HepG2 (cell line): Measurements from ENCODE around the gene S100A5. TPM values are rescaled to one million over a fixed set of nuclear protein-coding genes. Genes with fewer than 3 reads are reported as not detected.

Source experiments
- ATAC-seq: fragments of 200-7000 bp; cut with Tn5 transposase; 3 replicates; pipeline ENCODE4 v1.9.1; 2020; ENCODE audit warnings: mild to moderate bottlenecking, moderate library complexity
- BruUV-seq: library from RNA; stranded (reverse); fragments of 400-500 nt; replicated peaks from 2 replicates; lab custom pipeline; 2021; lab: Mats Ljungman, UMichigan
- CTCF ChIA-PET: fragments of 300-600 bp; formaldehyde crosslinking; extraction: SDS; loops from one replicate; lab custom pipeline; 2021; ENCODE audit warnings: low total read pairs, inconsistent platforms, low intra/inter-chr PET ratio; lab: Yijun Ruan, JAX
- POLR2A ChIA-PET: fragments of 350-600 bp; sonication (Branson Sonifier 250); formaldehyde crosslinking; loops from one replicate; lab custom pipeline; 2020; ENCODE audit warnings: antibody characterized with exemption, inconsistent platforms; lab: Yijun Ruan, JAX
- DNase-seq: peaks from one replicate; pipeline ENCODE4 v3.0.0-alpha.2; 2015; ENCODE audit warnings: low spot score
- FAIRE-seq: peaks from 3 replicates; lab custom pipeline; 2011; peaks lifted over from hg19 to GRCh38; lab: Jason Lieb, UNC
- H2AFZ ChIP-seq: one replicate; pipeline ENCODE4 v1.6.1; 2011; ENCODE audit warnings: low read length, inconsistent platforms
- H3K27ac ChIP-seq: fragments of 300-600 bp; 3 replicates; pipeline ENCODE4 v1.8.0; 2011; ENCODE audit warnings: mixed run types, mild to moderate bottlenecking, mixed read lengths, low read length, inconsistent platforms; ENCODE audit not compliant: insufficient read depth; ENCODE audit errors: extremely low read length
- H3K27me3 ChIP-seq, 2 experiments: fragments of 200-600 bp in 1 of 2; 2 replicates in 1 of 2; 3 replicates in 1 of 2; pipeline versions ENCODE4 v1.6.0 to v1.8.0; 2011; ENCODE audit warnings: low read length in 2 of 2, mild to moderate bottlenecking in 2 of 2, moderate library complexity in 2 of 2, inconsistent platforms in 1 of 2; ENCODE audit not compliant: insufficient read depth in 2 of 2, control insufficient read depth in 1 of 2
- H3K36me3 ChIP-seq, 2 experiments: fragments of 200-600 bp in 1 of 2; replicated peaks in 1 of 2; 2 replicates in 1 of 2; 3 replicates in 1 of 2; pipeline versions ENCODE4 v1.5.1 to v1.8.0; 2011; ENCODE audit warnings: low read length in 2 of 2, inconsistent platforms in 1 of 2; ENCODE audit not compliant: insufficient read depth in 2 of 2, control insufficient read depth in 1 of 2
- H3K4me1 ChIP-seq: 2 replicates; pipeline ENCODE4 v1.5.1; 2012; ENCODE audit warnings: low read length, inconsistent platforms; ENCODE audit not compliant: insufficient read depth
- H3K4me2 ChIP-seq: 2 replicates; pipeline ENCODE4 v1.6.0; 2011; ENCODE audit warnings: low read depth, low read length, inconsistent platforms
- H3K4me3 ChIP-seq, 3 experiments: fragments of 200-600 bp in 1 of 3; sonication (generic), shearing (Covaris generic) in 1 of 3; replicated peaks in 1 of 3; 2 replicates each; pipeline ENCODE4 v1.5.1; 2011 to 2016; ENCODE audit warnings: low read length in 3 of 3, inconsistent platforms in 2 of 3, low read depth in 2 of 3, mild to moderate bottlenecking in 2 of 3, control low read depth in 1 of 3, mixed read lengths in 1 of 3; ENCODE audit not compliant: insufficient read depth in 1 of 3
- H3K79me2 ChIP-seq: one replicate; pipeline ENCODE4 v1.6.1; 2011; ENCODE audit warnings: low read length, inconsistent platforms; ENCODE audit not compliant: insufficient read depth
- H3K9ac ChIP-seq: 2 replicates; pipeline ENCODE4 v1.6.0; 2011; ENCODE audit warnings: mild to moderate bottlenecking, low read depth, low read length, inconsistent platforms; ENCODE audit not compliant: insufficient read depth
- H3K9me3 ChIP-seq: 2 replicates; pipeline ENCODE4 v1.5.1; 2012; ENCODE audit warnings: mild to moderate bottlenecking, low read length
- H4K20me1 ChIP-seq: 2 replicates; pipeline ENCODE4 v1.6.0; 2011; ENCODE audit warnings: inconsistent platforms, mild to moderate bottlenecking, low read length, moderate library complexity; ENCODE audit not compliant: insufficient read depth
- ELF3 ChIP-seq: IDR thresholded peaks from 2 replicates; pipeline ENCODE4 v1.6.1; 2016; ENCODE audit warnings: missing genetic modification reagents, missing compliant biosample characterization
- ERF ChIP-seq: IDR thresholded peaks from 2 replicates; pipeline ENCODE4 v1.6.1; 2018; ENCODE audit warnings: missing biosample characterization, missing genetic modification reagents
- ETS1 ChIP-seq: sonication (generic); formaldehyde crosslinking; IDR thresholded peaks from 2 replicates; pipeline ENCODE4 v1.4.0; 2020; ENCODE audit warnings: missing genetic modification reagents
- JUN ChIP-seq: sonication (generic); formaldehyde crosslinking; IDR thresholded peaks from 2 replicates; pipeline ENCODE4 v1.4.0; 2020; ENCODE audit warnings: mild to moderate bottlenecking, missing genetic modification reagents
- KDM1A ChIP-seq: IDR thresholded peaks from 2 replicates; pipeline ENCODE4 v1.6.1; 2016; ENCODE audit warnings: missing compliant biosample characterization
- KDM2A ChIP-seq: sonication (generic); formaldehyde crosslinking; IDR thresholded peaks from 2 replicates; pipeline ENCODE4 v1.4.0; 2020; ENCODE audit warnings: low read depth, missing genetic modification reagents, borderline replicate concordance
- TMF1 ChIP-seq: sonication (generic); formaldehyde crosslinking; IDR thresholded peaks from 2 replicates; pipeline ENCODE4 v1.8.1; 2022; ENCODE audit warnings: low read depth, missing genetic modification reagents
- ZBTB14 ChIP-seq: sonication (generic); formaldehyde crosslinking; IDR thresholded peaks from 2 replicates; pipeline ENCODE4 v1.4.0; 2020; ENCODE audit warnings: missing genetic modification reagents
- ZBTB38 ChIP-seq: sonication (generic); formaldehyde crosslinking; IDR thresholded peaks from 2 replicates; pipeline ENCODE4 v1.5.1; 2020; ENCODE audit warnings: mild to moderate bottlenecking, missing genetic modification reagents
- ZMYM3 ChIP-seq: sonication (generic); formaldehyde crosslinking; IDR thresholded peaks from 2 replicates; pipeline ENCODE4 v1.5.1; 2020; ENCODE audit warnings: mild to moderate bottlenecking, missing genetic modification reagents
- ZNF205 ChIP-seq: IDR thresholded peaks from 2 replicates; pipeline ENCODE4 v1.6.1; 2018; ENCODE audit warnings: missing biosample characterization, missing genetic modification reagents
- ZNF547 ChIP-seq: sonication (generic); formaldehyde crosslinking; IDR thresholded peaks from 2 replicates; pipeline ENCODE4 v1.5.1; 2020; ENCODE audit warnings: mild to moderate bottlenecking, missing genetic modification reagents
- ZNF629 ChIP-seq: sonication (generic); formaldehyde crosslinking; conservative IDR thresholded peaks from 2 replicates; pipeline ENCODE4 v1.5.0; 2020; ENCODE audit warnings: missing genetic modification reagents
- WGBS: methylation state at CpG from one replicate; pipeline ENCODE4 v1.1.6; 2017; ENCODE audit warnings: low lambda C conversion rate; 5-methylcytosine and 5-hydroxymethylcytosine counted together
- in situ Hi-C: cut with HindIII; loops from 2 replicates; pipeline ENCODE4 v1.10.0; 2017; ENCODE audit warnings: low pct_unique_long_range_greater_than_20kb; ENCODE audit not compliant: extremely low pct_ligation_motif_present
- intact Hi-C: fragments of 100-400 bp; cut with micrococcal nuclease; formaldehyde crosslinking; loops from one replicate; pipeline ENCODE4 v1.10.0; 2022; ENCODE audit not compliant: unreplicated experiment
- polyA plus RNA-seq, 8 experiments: library from polyadenylated mRNA; depleted of rRNA in 3 of 8; stranded (reverse) in 7 of 8; unstranded in 1 of 8; fragments of >200 nt; fragmentation: Illumina TruSeq in 4 of 8; extraction: Trizol in 4 of 8; gene quantifications; 2 replicates each; pipeline versions ENCODE4 v1.2.1 to v1.2.3, GENCODE V29; 2011 to 2016; ENCODE audit warnings: low read depth in 4 of 8, missing spikeins in 1 of 8, mixed read lengths in 1 of 8; ENCODE audit not compliant: insufficient read depth in 1 of 8
- total RNA-seq, 5 experiments: library from RNA; depleted of rRNA; stranded (reverse); fragments of >200 nt; fragmentation: Illumina TruSeq; extraction: Trizol; gene quantifications; 2 replicates each; pipeline ENCODE4 v1.2.3, GENCODE V29; 2016; ENCODE audit warnings: low read depth in 1 of 5
- TF ChIP-seq, protein P1 (sequence below): sonication (generic); formaldehyde crosslinking; IDR thresholded peaks from 2 replicates; pipeline ENCODE4 v1.4.0; 2020; ENCODE audit warnings: missing genetic modification reagents
- TF ChIP-seq, protein P2 (sequence below): sonication (generic); formaldehyde crosslinking; IDR thresholded peaks from 2 replicates; pipeline ENCODE4 v1.4.0; 2020; ENCODE audit warnings: missing genetic modification reagents
- TF ChIP-seq, protein P3 (sequence below): IDR thresholded peaks from 2 replicates; pipeline ENCODE4 v1.6.1; 2016; ENCODE audit warnings: missing compliant biosample characterization, missing genetic modification reagents, borderline replicate concordance
- TF ChIP-seq, protein P4 (sequence below): IDR thresholded peaks from 2 replicates; pipeline ENCODE4 v1.6.1; 2016; ENCODE audit warnings: low read depth, control low read depth

The S100A5 gene
- total and polyA plus RNA-seq, 2 of the 13 experiments (the other 11 are each of a cell fraction or from before 2014, with no cell fraction given): not detected

DNA sequence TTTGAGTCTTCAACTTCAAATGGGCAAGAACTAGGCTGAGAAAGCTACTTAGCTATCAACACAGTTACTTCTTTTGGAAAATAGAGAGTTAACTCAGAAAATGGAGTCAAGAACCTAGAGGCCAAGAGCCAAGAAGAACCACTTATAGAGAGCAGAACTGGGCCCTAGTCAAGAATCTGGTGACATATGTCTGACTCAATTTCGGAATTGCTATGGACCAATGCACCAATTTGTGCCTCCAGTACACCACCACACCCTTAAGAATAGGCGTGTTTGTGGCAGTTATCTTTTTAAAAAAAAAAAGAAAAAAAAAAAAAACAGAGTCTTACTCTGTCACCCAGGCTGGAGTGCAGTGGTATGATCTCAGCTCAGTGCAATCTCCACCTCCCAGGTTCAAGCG is 17.1 kb upstream of the S100A5 start (continued):
- TF ChIP-seq ZMYM3 (no peak), TMF1 (CRISPR knock-in tag) (no peak)

DNA sequence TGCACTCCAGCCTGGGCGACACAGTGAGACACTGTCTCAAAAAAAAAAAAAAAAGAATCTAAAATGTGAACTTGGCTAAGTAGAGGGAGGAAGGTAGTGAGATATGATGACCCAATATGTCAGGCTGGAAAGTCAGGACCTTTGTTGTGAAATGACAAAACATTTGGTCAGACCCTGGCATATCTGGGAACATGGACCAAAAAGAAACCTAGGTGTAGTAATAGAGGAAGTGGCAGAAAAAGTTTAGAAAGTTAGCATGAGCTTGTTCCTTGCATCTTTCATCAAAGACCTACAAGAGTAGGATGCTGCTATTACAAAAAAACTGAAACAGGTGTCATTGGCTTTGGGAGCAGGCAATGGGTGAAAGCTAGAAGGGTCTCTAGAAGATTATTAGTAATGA is 15.6 kb upstream of the S100A5 start:
- no peak overlapping the region for H3K4me2 ChIP-seq
- H3K4me1 ChIP-seq: peaks cover 18% of the 10 kb centered on the region
- no peak overlapping the region for H3K9ac ChIP-seq
- no peak overlapping the region for H2AFZ ChIP-seq
- 19% methylated on average over 1 of the region's 1 CpG for WGBS
- in situ Hi-C loops: no loop called here
- no peak for ATAC-seq
- CTCF ChIA-PET: no interaction called here
- H3K4me3 ChIP-seq: no peak overlapping the region
- H3K27ac ChIP-seq: no peak overlapping the region
- H4K20me1 ChIP-seq: no peaks in the 10 kb centered on the region
- no peaks in the 10 kb centered on the region for H3K36me3 ChIP-seq
- H3K27me3 ChIP-seq: peaks cover 1 to 16% of the 10 kb centered on the region in 2 experiments; a peak in 2 of 5 replicates
- no peaks in the 10 kb centered on the region for H3K9me3 ChIP-seq
- intact Hi-C loops: no loop called here
- TF ChIP-seq ETS1 (CRISPR knock-in tag): no peak
- no peak for TF ChIP-seq JUN
- TF ChIP-seq, protein P1, sequence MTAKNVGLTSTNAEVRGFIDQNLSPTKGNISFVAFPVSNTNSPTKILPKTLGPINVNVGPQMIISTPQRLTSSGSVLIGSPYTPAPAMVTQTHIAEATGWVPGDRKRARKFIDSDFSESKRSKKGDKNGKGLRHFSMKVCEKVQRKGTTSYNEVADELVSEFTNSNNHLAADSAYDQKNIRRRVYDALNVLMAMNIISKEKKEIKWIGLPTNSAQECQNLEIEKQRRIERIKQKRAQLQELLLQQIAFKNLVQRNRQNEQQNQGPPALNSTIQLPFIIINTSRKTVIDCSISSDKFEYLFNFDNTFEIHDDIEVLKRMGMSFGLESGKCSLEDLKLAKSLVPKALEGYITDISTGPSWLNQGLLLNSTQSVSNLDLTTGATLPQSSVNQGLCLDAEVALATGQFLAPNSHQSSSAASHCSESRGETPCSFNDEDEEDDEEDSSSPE: no peak
- no peak for TF ChIP-seq ELF3 (CRISPR knock-in tag)
- TF ChIP-seq, protein P2, sequence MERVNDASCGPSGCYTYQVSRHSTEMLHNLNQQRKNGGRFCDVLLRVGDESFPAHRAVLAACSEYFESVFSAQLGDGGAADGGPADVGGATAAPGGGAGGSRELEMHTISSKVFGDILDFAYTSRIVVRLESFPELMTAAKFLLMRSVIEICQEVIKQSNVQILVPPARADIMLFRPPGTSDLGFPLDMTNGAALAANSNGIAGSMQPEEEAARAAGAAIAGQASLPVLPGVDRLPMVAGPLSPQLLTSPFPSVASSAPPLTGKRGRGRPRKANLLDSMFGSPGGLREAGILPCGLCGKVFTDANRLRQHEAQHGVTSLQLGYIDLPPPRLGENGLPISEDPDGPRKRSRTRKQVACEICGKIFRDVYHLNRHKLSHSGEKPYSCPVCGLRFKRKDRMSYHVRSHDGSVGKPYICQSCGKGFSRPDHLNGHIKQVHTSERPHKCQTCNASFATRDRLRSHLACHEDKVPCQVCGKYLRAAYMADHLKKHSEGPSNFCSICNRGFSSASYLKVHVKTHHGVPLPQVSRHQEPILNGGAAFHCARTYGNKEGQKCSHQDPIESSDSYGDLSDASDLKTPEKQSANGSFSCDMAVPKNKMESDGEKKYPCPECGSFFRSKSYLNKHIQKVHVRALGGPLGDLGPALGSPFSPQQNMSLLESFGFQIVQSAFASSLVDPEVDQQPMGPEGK: no peak
- TF ChIP-seq ZNF205 (CRISPR knock-in tag): no peak
- no peak for TF ChIP-seq ERF (CRISPR knock-in tag)
- TF ChIP-seq, protein P3, sequence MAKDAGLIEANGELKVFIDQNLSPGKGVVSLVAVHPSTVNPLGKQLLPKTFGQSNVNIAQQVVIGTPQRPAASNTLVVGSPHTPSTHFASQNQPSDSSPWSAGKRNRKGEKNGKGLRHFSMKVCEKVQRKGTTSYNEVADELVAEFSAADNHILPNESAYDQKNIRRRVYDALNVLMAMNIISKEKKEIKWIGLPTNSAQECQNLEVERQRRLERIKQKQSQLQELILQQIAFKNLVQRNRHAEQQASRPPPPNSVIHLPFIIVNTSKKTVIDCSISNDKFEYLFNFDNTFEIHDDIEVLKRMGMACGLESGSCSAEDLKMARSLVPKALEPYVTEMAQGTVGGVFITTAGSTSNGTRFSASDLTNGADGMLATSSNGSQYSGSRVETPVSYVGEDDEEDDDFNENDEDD (CRISPR knock-in tag): no peak
- TF ChIP-seq, protein P4, sequence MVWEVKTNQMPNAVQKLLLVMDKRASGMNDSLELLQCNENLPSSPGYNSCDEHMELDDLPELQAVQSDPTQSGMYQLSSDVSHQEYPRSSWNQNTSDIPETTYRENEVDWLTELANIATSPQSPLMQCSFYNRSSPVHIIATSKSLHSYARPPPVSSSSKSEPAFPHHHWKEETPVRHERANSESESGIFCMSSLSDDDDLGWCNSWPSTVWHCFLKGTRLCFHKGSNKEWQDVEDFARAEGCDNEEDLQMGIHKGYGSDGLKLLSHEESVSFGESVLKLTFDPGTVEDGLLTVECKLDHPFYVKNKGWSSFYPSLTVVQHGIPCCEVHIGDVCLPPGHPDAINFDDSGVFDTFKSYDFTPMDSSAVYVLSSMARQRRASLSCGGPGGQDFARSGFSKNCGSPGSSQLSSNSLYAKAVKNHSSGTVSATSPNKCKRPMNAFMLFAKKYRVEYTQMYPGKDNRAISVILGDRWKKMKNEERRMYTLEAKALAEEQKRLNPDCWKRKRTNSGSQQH: no peak
- no peak for TF ChIP-seq KDM1A (CRISPR knock-in tag)
- no peak for TF ChIP-seq ZBTB38 (CRISPR knock-in tag)
- no peak for TF ChIP-seq KDM2A (CRISPR knock-in tag)
- no peak for TF ChIP-seq ZNF547 (CRISPR knock-in tag)
- no peak for TF ChIP-seq ZNF629 (CRISPR knock-in tag)
- TF ChIP-seq ZBTB14 (CRISPR knock-in tag): no peak
- no peaks in the 10 kb centered on the region for H3K79me2 ChIP-seq
- no peak for FAIRE-seq
- no TSS peak for BruUV-seq
- POLR2A ChIA-PET: no interaction called here
- DNase-seq: no peak
